DMS53 (cell line): ENCODE measurements around the gene HSP90AA1.
"Not testable (repeated sequence)": the region's sequence is repeated elsewhere in the genome, so short reads cannot be mapped to it uniquely, and the experiment has no call there.

ENCODE experiments used
- DNase-seq: peaks from one replicate; lab custom pipeline; 2025; lab: John Stamatoyannopoulos, UW

The HSP90AA1 gene

GRCh38 chr14:102094101-102094500 is 7.3 kb upstream of the HSP90AA1 start:
- no peak for DNase-seq

GRCh38 chr14:102092806-102093205 is 6.0 kb upstream of the HSP90AA1 start:
- DNase-seq: no peak

- DNase-seq: no peak
Observed at GRCh38 chr14:102090713-102091112, 3.9 kb upstream of the HSP90AA1 start.

GRCh38 chr14:102089621-102090343 is 2.9 kb upstream of the HSP90AA1 start:
- DNase-seq: no peak

- peak; percentile 56 for DNase-seq
Observed at GRCh38 chr14:102088012-102088792, 1.4 kb upstream of the HSP90AA1 start.

DNA sequence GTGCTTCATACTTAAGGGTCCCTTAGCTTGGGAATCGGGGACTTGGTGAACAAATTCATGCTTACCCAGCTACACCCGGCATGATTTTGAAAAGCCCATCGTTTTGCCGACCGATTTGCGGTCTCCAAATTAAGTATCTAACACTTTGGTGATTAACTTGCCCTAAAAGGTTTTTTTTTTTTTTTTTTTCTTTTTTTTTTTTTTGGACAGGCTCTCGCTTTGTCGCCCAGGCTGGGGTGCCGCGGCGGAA is 843 bp upstream of the HSP90AA1 start:
- DNase-seq: no peak

DNA sequence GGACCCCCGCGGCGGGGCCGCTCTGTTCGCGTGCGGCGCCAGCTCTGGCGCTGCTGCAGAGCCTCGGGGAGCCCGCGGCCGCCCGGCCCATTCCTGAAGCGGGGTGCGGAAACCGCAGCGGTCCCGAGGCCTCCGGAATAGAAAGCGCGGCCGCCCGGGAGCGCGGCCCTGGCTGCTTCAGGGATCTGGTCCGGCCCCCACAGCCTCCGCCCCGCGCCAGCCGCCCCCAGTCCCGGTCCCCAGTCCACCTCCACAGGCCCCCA is 204 bp downstream of the HSP90AA1 start:
- no peak for DNase-seq

DNA sequence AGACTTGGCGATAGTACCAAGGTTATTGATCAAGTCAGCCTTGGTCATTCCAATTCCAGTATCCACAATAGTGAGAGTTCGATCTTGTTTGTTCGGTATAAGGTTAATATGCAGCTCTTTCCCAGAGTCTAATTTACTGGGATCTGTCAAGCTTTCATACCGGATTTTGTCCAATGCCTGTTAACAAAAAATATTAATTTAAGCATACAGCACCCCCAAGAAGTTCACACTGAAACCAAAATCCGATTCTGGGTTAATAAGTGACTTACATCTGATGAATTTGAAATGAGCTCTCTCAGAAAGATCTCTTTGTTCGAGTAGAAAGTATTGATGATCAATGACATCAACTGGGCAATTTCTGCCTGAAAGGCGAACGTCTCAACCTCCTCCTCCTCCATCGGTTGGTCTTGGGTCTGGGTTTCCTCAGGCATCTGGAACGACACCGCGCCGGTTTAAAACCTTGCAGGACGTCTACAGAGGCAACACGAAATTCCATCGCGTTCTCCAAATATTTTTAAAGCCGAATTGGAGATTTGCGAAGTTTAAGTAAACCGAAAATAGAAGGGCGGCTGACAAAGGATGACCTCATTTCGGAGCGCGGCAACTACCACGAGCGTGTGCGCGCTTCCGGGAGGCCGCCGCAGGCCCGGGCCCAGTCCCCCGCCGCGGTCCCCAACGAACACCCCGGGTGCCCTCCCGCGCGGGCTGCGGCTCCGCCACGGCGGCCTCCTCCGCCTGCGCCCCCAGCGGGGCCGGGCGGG is 716 bp downstream of the HSP90AA1 start:
- peak; percentile 71 for DNase-seq

- peak; percentile 12 for DNase-seq
Observed at GRCh38 chr14:102085488-102085887, 1.4 kb downstream of the HSP90AA1 start.

DNA sequence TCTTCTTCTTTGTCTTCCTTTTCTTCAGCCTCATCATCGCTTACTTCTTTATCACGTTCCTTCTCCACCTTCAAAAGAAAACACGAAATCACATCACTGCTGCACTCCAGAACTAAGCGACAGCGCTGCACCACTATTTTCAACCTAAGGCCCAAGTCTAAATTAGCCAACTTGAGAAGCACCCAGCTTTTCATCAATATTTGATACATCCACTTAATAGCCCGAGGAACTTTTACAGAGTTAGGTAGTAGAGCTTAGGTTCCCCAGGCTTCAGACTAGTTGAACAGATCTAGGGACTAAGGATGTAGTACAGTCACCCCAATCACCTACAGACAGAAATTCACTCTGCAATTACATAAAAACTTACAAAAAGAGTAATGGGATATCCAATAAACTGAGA is 1.9 kb downstream of the HSP90AA1 start:
- DNase-seq: no peak

DNA sequence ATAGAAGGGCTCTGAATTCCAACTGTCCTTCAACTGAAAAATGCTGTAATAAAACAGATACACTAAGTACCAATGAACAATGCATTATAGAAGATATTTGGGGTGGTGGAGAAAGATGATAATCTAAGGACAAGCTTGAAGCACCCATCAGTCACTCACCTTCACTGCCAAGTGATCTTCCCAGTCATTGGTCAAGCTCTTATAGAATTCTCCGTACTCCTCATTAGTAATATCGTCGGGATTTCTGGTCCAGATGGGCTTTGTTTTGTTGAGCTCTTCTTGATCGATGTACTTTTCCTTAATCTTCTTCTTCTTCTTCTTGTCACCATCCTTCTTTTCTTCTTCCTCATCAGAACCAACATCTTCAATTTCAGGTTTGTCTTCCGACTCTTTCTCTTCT is 2.3 kb downstream of the HSP90AA1 start:
- DNase-seq: not testable (repeated sequence)

DNA sequence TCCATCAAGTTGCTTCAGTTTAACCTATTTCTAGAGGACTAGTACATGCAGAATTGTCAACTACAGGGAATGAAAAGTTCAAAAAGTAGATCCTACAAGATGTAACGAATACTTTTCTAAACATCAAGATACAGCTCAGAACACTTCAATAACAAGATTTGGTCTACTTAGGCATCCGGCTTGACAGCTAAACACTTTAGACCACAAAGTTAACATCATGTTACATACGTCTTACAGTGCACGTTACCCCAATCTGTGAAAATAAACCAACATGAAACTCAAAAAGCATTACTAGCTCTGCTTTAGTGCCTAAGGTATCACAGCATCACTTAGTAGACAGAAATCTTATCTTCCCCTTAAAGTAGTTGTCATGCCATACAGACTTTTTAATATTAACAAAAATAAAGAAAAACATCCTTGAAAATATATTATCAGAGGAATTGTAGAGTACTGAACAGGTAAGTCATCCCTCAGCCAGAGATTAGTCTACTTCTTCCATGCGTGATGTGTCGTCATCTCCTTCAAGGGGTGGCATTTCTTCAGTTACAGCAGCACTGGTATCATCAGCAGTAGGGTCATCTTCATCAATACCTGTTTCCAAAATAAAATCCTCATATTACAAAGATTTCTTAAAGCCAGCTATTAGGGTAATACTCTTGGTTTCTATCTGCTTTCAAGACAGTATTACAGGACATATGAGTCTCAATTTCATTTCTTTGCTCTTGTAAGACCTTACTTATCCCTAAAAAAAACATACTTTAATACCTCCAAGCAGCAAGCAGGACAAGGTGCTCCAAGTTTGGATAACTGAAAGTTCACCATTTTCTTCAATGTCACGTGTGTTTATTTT is 5.4 kb downstream of the HSP90AA1 start:
- DNase-seq: no peak

- DNase-seq: peak; percentile 10
Observed at GRCh38 chr14:102080183-102081080, 6.4 kb downstream of the HSP90AA1 start.

DNA sequence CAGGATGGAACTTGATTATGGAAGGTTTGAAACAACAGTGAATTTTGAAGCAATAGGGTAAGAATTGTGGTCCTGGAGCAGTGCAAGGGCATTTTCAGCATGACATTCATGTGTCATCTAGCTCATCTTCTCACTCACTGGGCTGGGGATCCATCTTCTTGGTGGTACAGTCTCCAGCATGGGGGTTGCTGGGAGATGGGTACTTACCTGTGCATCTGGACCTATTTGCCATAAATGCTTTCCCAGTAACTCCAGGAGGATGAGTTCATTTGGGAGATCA is 7.2 kb downstream of the HSP90AA1 start:
- peak; percentile 20 for DNase-seq

GRCh38 chr14:102078831-102079699 is 7.8 kb downstream of the HSP90AA1 start:
- DNase-seq: no peak

- DNase-seq: peak; percentile 41
Observed at GRCh38 chr14:102078361-102078791, 8.5 kb downstream of the HSP90AA1 start.

DNA sequence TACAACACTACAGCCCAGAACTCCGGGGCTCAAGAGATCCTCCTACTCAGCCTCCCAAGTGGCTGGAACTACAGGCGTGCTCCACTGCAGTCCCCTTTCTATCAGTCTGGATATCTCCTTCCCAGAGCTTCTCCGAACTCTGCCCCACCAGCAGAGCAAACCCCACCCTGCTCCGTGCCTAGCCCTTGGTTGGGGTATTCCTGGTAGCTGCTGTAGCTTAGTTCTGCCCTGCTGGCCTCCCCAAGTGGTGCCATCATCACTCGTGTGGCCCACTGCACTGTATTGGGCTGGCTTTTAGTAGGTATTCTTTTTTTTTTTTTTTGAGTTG is 9.5 kb downstream of the HSP90AA1 start:
- peak; percentile 35 for DNase-seq

- DNase-seq: no peak
Observed at GRCh38 chr14:102075155-102075554, 11.7 kb downstream of the HSP90AA1 start.

GRCh38 chr14:102074415-102074964 is 12.4 kb downstream of the HSP90AA1 start:
- DNase-seq: no peak

DNA sequence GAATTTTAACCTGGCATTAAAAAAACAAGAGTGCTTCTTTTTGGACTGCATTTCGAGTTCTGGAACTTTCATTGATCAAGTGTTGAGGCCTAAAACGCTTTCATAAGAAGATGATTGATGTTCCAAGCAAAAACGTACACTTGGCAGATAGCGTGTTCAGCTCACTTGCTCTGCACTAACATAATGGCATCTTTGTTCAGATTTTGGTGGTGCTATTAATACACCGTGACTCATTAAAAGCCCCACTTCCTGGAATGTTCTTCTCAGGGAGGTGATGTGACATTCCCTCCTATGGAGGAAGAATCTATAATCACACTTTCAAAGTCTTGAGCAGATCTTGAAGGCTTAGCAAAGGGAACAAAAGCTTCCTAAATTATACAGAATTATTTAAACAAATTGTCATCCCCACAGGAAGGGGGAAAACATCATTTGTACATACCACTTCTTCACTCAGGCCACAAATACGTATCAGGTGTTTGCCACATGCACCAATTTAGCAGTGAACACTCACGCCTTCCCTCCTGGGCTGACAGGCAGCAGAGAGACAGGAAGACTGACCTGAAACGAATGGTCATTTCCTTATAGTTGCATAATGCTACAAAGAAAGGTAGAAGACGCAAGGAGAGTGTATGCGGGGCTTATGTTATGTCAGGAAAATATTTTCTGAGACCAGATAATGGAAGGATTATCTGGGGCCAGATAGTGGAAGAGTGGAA is 15.4 kb downstream of the HSP90AA1 start:
- DNase-seq: no peak
